HEK293 (cell line): ENCODE data around the gene IRF1.

Experiments used
- MYNN ChIP-seq: fragments of 450-650 bp; formaldehyde crosslinking; IDR thresholded peaks from 2 replicates; pipeline ENCODE4 v1.5.1; 2016; ENCODE audit warnings: missing biosample characterization, missing genetic modification characterization, borderline replicate concordance
- ZBTB8A ChIP-seq: fragments of 450-650 bp; formaldehyde crosslinking; IDR thresholded peaks from 2 replicates; pipeline ENCODE4 v1.5.1; 2016; ENCODE audit warnings: missing biosample characterization, missing genetic modification characterization
- ZNF404 ChIP-seq: fragments of 450-650 bp; formaldehyde crosslinking; IDR thresholded peaks from 2 replicates; pipeline ENCODE4 v1.5.1; 2017; ENCODE audit warnings: missing biosample characterization, missing genetic modification characterization
- ZNF423 ChIP-seq: fragments of 450-650 bp; formaldehyde crosslinking; IDR thresholded peaks from 2 replicates; pipeline ENCODE4 v1.5.1; 2016; ENCODE audit warnings: missing biosample characterization, missing genetic modification characterization
- ZNF777 ChIP-seq: fragments of 450-650 bp; formaldehyde crosslinking; IDR thresholded peaks from 2 replicates; pipeline ENCODE4 v1.5.1; 2017; ENCODE audit warnings: missing biosample characterization, missing genetic modification characterization, borderline replicate concordance
- ZSCAN23 ChIP-seq: fragments of 450-650 bp; formaldehyde crosslinking; IDR thresholded peaks from 2 replicates; pipeline ENCODE4 v1.5.1; 2016; ENCODE audit warnings: missing biosample characterization, missing genetic modification characterization
- TF ChIP-seq, protein P1 (sequence below): fragments of 450-650 bp; formaldehyde crosslinking; IDR thresholded peaks from 2 replicates; pipeline ENCODE4 v1.5.1; 2016; ENCODE audit warnings: missing biosample characterization, missing genetic modification characterization
- TF ChIP-seq, protein P2 (sequence below): fragments of 450-650 bp; formaldehyde crosslinking; IDR thresholded peaks from 2 replicates; pipeline ENCODE4 v1.5.1; 2016; ENCODE audit warnings: missing biosample characterization, missing genetic modification characterization, borderline replicate concordance
- TF ChIP-seq, protein P3 (sequence below): fragments of 450-650 bp; formaldehyde crosslinking; IDR thresholded peaks from 2 replicates; pipeline ENCODE4 v1.5.1; 2016; ENCODE audit warnings: missing biosample characterization, missing genetic modification characterization
- TF ChIP-seq, protein P4 (sequence below): fragments of 450-650 bp; formaldehyde crosslinking; IDR thresholded peaks from 2 replicates; pipeline ENCODE4 v1.5.1; 2017; ENCODE audit warnings: missing biosample characterization, missing genetic modification characterization
- TF ChIP-seq, protein P5 (sequence below): IDR thresholded peaks from 2 replicates; pipeline ENCODE4 v1.6.1; 2011; ENCODE audit warnings: mild to moderate bottlenecking, low read depth, low read length, borderline replicate concordance

DNA sequence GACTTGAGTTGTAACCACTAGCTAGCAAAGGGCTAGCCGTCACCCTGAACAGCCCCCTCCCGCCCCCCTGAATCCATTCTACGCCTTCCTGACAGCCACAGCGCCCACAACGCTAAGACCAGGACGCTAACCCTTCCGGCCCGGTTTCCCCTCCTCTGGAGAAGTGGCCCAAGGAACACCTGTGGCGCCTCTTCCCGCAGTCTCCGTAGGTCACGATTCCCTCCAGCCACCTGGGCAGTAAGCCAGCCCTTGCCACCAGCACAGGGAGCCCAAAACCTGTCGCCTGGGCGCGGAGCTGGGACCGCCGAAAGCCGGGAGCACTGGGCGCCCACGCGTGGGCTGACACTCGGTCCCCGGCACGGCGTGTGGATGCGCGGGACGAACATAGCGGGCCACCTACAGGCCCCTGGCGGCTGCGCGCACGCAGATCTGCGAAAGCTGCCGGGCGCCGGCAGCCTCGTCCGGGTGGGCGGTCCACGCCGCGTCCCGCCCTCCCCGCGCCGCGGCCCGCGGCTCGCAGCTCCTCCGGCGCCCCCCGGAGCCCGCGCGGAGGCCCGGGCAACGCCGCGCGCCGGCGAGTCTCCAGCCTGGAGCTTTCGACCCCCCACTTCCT is 596 bp downstream of the IRF1 start:
- TF ChIP-seq MYNN (tag by site-specific recombination) (no peak), ZNF423 (tag by site-specific recombination) (no peak), ZSCAN23 (tag by site-specific recombination) (no peak), ZNF777 (tag by site-specific recombination) (no peak), ZNF404 (tag by site-specific recombination) (no peak), ZBTB8A (tag by site-specific recombination) (no peak)
- TF ChIP-seq, protein P1, sequence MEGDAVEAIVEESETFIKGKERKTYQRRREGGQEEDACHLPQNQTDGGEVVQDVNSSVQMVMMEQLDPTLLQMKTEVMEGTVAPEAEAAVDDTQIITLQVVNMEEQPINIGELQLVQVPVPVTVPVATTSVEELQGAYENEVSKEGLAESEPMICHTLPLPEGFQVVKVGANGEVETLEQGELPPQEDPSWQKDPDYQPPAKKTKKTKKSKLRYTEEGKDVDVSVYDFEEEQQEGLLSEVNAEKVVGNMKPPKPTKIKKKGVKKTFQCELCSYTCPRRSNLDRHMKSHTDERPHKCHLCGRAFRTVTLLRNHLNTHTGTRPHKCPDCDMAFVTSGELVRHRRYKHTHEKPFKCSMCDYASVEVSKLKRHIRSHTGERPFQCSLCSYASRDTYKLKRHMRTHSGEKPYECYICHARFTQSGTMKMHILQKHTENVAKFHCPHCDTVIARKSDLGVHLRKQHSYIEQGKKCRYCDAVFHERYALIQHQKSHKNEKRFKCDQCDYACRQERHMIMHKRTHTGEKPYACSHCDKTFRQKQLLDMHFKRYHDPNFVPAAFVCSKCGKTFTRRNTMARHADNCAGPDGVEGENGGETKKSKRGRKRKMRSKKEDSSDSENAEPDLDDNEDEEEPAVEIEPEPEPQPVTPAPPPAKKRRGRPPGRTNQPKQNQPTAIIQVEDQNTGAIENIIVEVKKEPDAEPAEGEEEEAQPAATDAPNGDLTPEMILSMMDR (tag by site-specific recombination), result peak; percentile 49
- TF ChIP-seq, protein P2, sequence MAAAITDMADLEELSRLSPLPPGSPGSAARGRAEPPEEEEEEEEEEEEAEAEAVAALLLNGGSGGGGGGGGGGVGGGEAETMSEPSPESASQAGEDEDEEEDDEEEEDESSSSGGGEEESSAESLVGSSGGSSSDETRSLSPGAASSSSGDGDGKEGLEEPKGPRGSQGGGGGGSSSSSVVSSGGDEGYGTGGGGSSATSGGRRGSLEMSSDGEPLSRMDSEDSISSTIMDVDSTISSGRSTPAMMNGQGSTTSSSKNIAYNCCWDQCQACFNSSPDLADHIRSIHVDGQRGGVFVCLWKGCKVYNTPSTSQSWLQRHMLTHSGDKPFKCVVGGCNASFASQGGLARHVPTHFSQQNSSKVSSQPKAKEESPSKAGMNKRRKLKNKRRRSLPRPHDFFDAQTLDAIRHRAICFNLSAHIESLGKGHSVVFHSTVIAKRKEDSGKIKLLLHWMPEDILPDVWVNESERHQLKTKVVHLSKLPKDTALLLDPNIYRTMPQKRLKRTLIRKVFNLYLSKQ, result no peak
- TF ChIP-seq, protein P3, sequence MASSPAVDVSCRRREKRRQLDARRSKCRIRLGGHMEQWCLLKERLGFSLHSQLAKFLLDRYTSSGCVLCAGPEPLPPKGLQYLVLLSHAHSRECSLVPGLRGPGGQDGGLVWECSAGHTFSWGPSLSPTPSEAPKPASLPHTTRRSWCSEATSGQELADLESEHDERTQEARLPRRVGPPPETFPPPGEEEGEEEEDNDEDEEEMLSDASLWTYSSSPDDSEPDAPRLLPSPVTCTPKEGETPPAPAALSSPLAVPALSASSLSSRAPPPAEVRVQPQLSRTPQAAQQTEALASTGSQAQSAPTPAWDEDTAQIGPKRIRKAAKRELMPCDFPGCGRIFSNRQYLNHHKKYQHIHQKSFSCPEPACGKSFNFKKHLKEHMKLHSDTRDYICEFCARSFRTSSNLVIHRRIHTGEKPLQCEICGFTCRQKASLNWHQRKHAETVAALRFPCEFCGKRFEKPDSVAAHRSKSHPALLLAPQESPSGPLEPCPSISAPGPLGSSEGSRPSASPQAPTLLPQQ (tag by site-specific recombination), result no peak
- TF ChIP-seq, protein P4, sequence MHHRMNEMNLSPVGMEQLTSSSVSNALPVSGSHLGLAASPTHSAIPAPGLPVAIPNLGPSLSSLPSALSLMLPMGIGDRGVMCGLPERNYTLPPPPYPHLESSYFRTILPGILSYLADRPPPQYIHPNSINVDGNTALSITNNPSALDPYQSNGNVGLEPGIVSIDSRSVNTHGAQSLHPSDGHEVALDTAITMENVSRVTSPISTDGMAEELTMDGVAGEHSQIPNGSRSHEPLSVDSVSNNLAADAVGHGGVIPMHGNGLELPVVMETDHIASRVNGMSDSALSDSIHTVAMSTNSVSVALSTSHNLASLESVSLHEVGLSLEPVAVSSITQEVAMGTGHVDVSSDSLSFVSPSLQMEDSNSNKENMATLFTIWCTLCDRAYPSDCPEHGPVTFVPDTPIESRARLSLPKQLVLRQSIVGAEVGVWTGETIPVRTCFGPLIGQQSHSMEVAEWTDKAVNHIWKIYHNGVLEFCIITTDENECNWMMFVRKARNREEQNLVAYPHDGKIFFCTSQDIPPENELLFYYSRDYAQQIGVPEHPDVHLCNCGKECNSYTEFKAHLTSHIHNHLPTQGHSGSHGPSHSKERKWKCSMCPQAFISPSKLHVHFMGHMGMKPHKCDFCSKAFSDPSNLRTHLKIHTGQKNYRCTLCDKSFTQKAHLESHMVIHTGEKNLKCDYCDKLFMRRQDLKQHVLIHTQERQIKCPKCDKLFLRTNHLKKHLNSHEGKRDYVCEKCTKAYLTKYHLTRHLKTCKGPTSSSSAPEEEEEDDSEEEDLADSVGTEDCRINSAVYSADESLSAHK (tag by site-specific recombination), result no peak
- TF ChIP-seq, protein P5, sequence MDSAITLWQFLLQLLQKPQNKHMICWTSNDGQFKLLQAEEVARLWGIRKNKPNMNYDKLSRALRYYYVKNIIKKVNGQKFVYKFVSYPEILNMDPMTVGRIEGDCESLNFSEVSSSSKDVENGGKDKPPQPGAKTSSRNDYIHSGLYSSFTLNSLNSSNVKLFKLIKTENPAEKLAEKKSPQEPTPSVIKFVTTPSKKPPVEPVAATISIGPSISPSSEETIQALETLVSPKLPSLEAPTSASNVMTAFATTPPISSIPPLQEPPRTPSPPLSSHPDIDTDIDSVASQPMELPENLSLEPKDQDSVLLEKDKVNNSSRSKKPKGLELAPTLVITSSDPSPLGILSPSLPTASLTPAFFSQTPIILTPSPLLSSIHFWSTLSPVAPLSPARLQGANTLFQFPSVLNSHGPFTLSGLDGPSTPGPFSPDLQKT, result no peak
